ENCODE data around the gene RUNX2.

DNA sequence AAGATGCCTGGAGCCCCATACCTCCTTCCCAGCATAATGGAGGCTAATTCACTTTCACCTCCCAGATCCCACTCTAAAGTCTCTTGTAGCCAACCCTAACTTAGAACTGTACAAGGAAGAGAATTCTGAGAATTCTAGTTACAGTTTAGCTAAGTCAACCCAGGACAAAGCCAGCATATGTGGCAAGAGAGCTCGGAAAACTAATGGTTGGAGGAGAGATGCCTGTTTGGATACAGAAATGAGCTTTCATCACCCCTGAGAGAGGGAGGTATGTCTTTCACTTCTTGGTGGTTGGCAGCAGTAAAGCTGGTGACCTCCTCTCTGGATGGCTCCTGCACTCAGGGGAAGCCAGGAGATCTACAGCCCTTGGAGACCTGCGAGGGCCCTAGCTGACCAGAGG is 302.2 kb downstream of the RUNX2 start:
- TF ChIP-seq, protein P1, sequence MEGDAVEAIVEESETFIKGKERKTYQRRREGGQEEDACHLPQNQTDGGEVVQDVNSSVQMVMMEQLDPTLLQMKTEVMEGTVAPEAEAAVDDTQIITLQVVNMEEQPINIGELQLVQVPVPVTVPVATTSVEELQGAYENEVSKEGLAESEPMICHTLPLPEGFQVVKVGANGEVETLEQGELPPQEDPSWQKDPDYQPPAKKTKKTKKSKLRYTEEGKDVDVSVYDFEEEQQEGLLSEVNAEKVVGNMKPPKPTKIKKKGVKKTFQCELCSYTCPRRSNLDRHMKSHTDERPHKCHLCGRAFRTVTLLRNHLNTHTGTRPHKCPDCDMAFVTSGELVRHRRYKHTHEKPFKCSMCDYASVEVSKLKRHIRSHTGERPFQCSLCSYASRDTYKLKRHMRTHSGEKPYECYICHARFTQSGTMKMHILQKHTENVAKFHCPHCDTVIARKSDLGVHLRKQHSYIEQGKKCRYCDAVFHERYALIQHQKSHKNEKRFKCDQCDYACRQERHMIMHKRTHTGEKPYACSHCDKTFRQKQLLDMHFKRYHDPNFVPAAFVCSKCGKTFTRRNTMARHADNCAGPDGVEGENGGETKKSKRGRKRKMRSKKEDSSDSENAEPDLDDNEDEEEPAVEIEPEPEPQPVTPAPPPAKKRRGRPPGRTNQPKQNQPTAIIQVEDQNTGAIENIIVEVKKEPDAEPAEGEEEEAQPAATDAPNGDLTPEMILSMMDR (IDR thresholded peaks at IDR 0.05 in 8 of 11, conservative IDR thresholded peaks at IDR 0.05 in 3 of 11): no peak
- TF ChIP-seq POLR2A (IDR thresholded peaks at IDR 0.05): no peak

All from spleen (tissue), 7 donors.